Body of pancreas (tissue), 4 donors: Measurements from ENCODE around the gene ZNF709. TPM values are rescaled to one million over a fixed set of nuclear protein-coding genes. Genes with fewer than 3 reads are reported as not detected.
A peak's percentile ranks its signal among the peaks of the same experiment; 100 is the strongest.
"Not testable (repeated sequence)": the region's sequence is repeated elsewhere in the genome, so short reads cannot be mapped to it uniquely, and the experiment has no call there.

Source experiments
- ATAC-seq: fragments of 150-250 bp; one replicate; pipeline ENCODE4 v1.9.1; 2016
- DNase-seq, 4 donors: peaks; one replicate each; pipeline ENCODE4 v3.0.0-alpha.2; 2019
- H3K27ac ChIP-seq, 4 donors: fragments of 200-600 bp; sonication (generic); 1 replicate in 3 of 4; 2 replicates in 1 of 4; pipeline versions ENCODE4 v1.5.1 to v1.6.1; 2016 to 2019; ENCODE audit warnings: mild to moderate bottlenecking in 1 of 4, mixed read lengths in 1 of 4, moderate library complexity in 1 of 4
- H3K27me3 ChIP-seq, 2 donors: fragments of 200-600 bp; sonication (generic); one replicate each; pipeline ENCODE4 v1.6.0; 2016; ENCODE audit warnings: mild to moderate bottlenecking in 1 of 2
- H3K36me3 ChIP-seq, 2 donors: fragments of 200-600 bp; sonication (generic); replicated peaks in 1 of 2; 2 replicates each; pipeline ENCODE4 v1.5.1; 2016; ENCODE audit warnings: low read depth in 2 of 2; ENCODE audit not compliant: insufficient read depth in 1 of 2
- H3K4me1 ChIP-seq: fragments of 200-600 bp; sonication (generic); one replicate; pipeline ENCODE4 v1.6.0; 2016
- H3K4me3 ChIP-seq, 2 donors: fragments of 200-600 bp; sonication (generic); 1 replicate in 1 of 2; 2 replicates in 1 of 2; pipeline ENCODE4 v1.5.1; 2016 to 2019
- H3K9me3 ChIP-seq, 3 donors: fragments of 200-600 bp; sonication (generic); 1 replicate in 2 of 3; 2 replicates in 1 of 3; pipeline ENCODE4 v1.5.1; 2016
- POLR2A ChIP-seq, 3 donors: fragments of 450-650 bp; IDR thresholded peaks; one replicate each; pipeline ENCODE4 v1.6.1; 2016; ENCODE audit warnings: antibody characterized with exemption in 3 of 3, mild to moderate bottlenecking in 2 of 3
- WGBS, 2 donors: methylation state at CpG; one replicate each; pipeline ENCODE4 v1.1.5; 2017; 5-methylcytosine and 5-hydroxymethylcytosine counted together
- intact Hi-C: fragments of 100-400 bp; cut with DNase I; formaldehyde crosslinking; loops from one replicate; pipeline ENCODE4 v1.15.1; 2023
- total RNA-seq, 2 donors: library from RNA; depleted of rRNA; stranded (reverse); fragments of >200 nt; gene quantifications; one replicate each; pipeline ENCODE4 v1.1.0, GENCODE V29; 2016
- TF ChIP-seq, protein P1 (sequence below), 7 experiments: fragments of 450-650 bp in 4 of 7; fragments of 200-600 bp in 3 of 7; sonication (generic) in 3 of 7; IDR thresholded peaks; one replicate each; pipeline ENCODE4 v1.5.1; 2016 to 2019; ENCODE audit warnings: antibody characterized with exemption in 7 of 7

The ZNF709 gene
- total RNA-seq, 2 donors from 2014 or later = 2.3 to 3.1 TPM

GRCh38 chr19:12464769-12465168 lies 19.8 kb downstream of the ZNF709 start:
- ATAC-seq (no peak), DNase-seq (no peak)
- H3K4me3 ChIP-seq = no peak overlapping the region
- peaks cover 0 to 37% (median 0%) of the 10 kb centered on the region in 3 donors for H3K9me3 ChIP-seq
- TF ChIP-seq, protein P1, sequence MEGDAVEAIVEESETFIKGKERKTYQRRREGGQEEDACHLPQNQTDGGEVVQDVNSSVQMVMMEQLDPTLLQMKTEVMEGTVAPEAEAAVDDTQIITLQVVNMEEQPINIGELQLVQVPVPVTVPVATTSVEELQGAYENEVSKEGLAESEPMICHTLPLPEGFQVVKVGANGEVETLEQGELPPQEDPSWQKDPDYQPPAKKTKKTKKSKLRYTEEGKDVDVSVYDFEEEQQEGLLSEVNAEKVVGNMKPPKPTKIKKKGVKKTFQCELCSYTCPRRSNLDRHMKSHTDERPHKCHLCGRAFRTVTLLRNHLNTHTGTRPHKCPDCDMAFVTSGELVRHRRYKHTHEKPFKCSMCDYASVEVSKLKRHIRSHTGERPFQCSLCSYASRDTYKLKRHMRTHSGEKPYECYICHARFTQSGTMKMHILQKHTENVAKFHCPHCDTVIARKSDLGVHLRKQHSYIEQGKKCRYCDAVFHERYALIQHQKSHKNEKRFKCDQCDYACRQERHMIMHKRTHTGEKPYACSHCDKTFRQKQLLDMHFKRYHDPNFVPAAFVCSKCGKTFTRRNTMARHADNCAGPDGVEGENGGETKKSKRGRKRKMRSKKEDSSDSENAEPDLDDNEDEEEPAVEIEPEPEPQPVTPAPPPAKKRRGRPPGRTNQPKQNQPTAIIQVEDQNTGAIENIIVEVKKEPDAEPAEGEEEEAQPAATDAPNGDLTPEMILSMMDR (IDR thresholded peaks at IDR 0.05) = no peak
- no peak for TF ChIP-seq POLR2A (IDR thresholded peaks at IDR 0.05)
- WGBS, 2 donors = 94 to 98% methylated on average over 3 of the region's 3 CpGs
- H3K4me1 ChIP-seq = no peaks in the 10 kb centered on the region
- no peaks in the 10 kb centered on the region for H3K27me3 ChIP-seq
- no peak overlapping the region for H3K27ac ChIP-seq
- intact Hi-C loops = no loop called here
- peaks cover 10 to 14% of the 10 kb centered on the region in 2 donors for H3K36me3 ChIP-seq

DNA sequence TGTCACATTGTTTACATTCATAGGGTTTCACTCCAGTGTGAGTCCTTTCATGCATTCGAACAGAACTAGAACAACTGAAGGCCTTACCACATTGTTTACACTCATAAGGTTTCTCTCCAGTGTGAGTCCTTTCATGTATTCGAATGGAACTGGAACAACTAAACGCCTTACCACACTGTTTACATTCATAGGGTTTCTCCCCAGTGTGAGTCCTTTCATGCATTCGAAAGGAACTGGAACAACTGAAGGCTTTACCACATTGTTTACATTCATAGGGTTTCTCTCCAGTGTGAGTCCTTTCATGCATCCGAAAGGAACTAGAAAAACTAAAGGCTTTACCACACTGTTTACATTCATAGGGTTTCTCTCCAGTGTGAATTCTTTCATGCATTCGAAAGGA lies 20.5 kb downstream of the ZNF709 start:
- Histone ChIP-seq H3K9me3 (peaks cover 0 to 37% (median 0%) of the 10 kb centered on the region in 3 donors), H3K36me3 (peaks cover 10 to 14% of the 10 kb centered on the region in 2 donors)
- H3K4me3 ChIP-seq, ATAC-seq, H3K27ac ChIP-seq, H3K27me3 ChIP-seq, DNase-seq, H3K4me1 ChIP-seq, intact Hi-C loops: not testable (repeated sequence)
- WGBS, 2 donors = 93 to 96% methylated on average over 6 of the region's 6 CpGs

DNA sequence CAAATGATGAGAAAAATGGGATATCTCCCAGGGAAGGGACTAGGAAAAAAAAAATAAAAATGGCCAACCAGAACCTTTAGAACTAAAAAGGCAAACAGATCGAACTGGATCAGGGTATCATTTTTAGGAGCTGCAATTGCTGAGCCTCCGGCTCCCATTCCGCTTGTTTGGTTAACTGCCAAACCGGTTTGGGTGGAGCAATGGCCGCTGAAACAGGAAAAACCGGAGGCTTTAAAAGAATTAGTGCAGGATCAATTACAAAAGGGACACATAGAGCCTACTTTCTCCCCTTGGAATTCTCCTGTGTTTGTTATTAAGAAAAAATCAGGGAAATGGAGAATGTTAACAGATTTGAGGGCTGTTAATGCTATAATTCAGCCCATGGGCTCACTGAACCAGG lies 31.1 kb downstream of the ZNF709 start:
- Histone ChIP-seq H3K9me3 (no peaks in the 10 kb centered on the region), H3K27ac (peak overlapping the region in 1 of 4 donors; percentile 13), H3K4me1 (no peaks in the 10 kb centered on the region), H3K27me3 (no peaks in the 10 kb centered on the region), H3K4me3 (no peak overlapping the region), H3K36me3 (no peaks in the 10 kb centered on the region)
- ATAC-seq = no peak
- WGBS, 2 donors = 41 to 53% methylated on average over 6 of the region's 6 CpGs
- intact Hi-C loops = no loop called here
- peak; percentile 9 to 22 (median 20) for DNase-seq
- TF ChIP-seq, protein P1 (IDR thresholded peaks at IDR 0.05) = no peak
- no peak for TF ChIP-seq POLR2A (IDR thresholded peaks at IDR 0.05)

GRCh38 chr19:12450844-12451243 lies 33.8 kb downstream of the ZNF709 start:
- Histone ChIP-seq H3K9me3 (no peaks in the 10 kb centered on the region), H3K27ac (no peak overlapping the region), H3K27me3 (no peaks in the 10 kb centered on the region), H3K4me1 (no peaks in the 10 kb centered on the region), H3K4me3 (no peak overlapping the region), H3K36me3 (no peaks in the 10 kb centered on the region)
- intact Hi-C loops = no loop called here
- TF ChIP-seq, protein P1 (IDR thresholded peaks at IDR 0.05) = no peak
- TF ChIP-seq POLR2A (IDR thresholded peaks at IDR 0.05) = no peak
- 79 to 93% methylated on average over 10 of the region's 10 CpGs for WGBS, 2 donors
- DNase-seq (no peak), ATAC-seq (no peak)

DNA sequence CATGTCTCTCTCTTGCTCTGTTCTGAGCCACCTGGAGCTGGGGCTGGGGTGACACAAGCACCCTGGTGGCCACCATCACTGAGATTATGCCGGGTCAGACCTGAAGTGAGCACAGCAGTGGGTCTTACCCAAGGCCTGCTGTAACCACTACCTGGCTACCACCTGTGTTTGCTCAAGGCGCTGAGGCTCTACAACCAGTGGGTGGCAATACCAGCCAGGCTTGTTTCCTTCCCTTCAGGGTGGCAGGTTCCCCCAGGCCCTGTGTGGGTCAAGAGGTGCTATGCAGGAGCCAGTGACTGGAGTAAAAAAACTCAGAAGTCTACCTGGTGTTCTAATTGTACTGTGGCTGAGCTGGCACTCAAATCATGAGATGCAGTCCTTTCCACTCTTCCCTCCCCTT lies 35.8 kb downstream of the ZNF709 start:
- Histone ChIP-seq H3K4me3 (no peak overlapping the region), H3K4me1 (no peaks in the 10 kb centered on the region), H3K27ac (no peak overlapping the region), H3K36me3 (no peaks in the 10 kb centered on the region), H3K27me3 (no peaks in the 10 kb centered on the region), H3K9me3 (no peaks in the 10 kb centered on the region)
- DNase-seq = no peak
- WGBS, 2 donors = 82 to 100% methylated on average over 1 to 2 of the region's 2 CpGs
- TF ChIP-seq, protein P1 (IDR thresholded peaks at IDR 0.05) = no peak
- no peak for TF ChIP-seq POLR2A (IDR thresholded peaks at IDR 0.05)
- intact Hi-C loops = no loop called here
- no peak for ATAC-seq
